Prostate gland (tissue), 2 donors: Measurements from ENCODE around the gene SMPD3.

ENCODE experiments used
- POLR2A ChIP-seq: fragments of 450-650 bp; IDR thresholded peaks from one replicate; pipeline ENCODE4 v1.6.1; 2016; ENCODE audit warnings: antibody characterized with exemption, mild to moderate bottlenecking
- TF ChIP-seq, protein P1 (sequence below), 4 experiments: fragments of 200-600 bp in 2 of 4; fragments of 450-650 bp in 2 of 4; sonication (generic) in 2 of 4; IDR thresholded peaks; 1 replicate in 3 of 4; 2 replicates in 1 of 4; pipeline ENCODE4 v1.5.1; 2016 to 2019; ENCODE audit warnings: antibody characterized with exemption in 4 of 4, mild to moderate bottlenecking in 2 of 4, moderate library complexity in 2 of 4

DNA sequence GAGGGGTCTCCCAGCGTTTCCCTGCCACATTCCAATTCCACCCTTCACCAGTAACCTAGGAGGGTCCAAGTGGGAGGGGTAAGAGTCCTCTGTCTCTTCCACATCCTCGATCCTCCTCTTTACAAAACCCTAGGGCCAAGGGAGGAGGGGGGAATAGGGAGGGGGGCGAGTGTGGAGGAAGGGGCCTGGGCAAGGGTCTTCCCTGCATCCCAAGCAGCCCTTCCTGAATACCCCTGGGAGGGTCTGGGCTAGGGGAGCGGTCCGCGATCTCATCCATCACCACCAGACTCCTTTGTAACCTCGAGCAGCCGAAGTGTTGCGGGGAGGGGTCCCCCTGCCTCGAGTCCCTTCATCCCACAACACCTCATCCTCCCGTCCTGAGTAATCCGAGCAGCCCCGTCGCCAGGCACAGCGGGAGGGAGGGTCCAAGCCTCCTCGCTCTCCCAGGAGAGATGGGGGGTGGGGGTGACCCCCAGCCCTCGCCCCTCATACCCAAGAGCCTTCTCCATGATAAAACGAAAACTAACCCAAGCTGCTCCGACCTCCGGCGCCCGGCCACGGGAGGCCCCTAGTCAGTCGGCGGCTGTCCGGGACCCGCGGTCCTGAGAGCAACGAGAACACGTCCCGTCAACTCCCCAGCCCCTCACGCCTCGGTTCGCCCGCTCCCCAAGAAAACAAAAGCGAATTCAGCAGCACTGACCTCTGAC lies 502 bp downstream of the SMPD3 start:
- TF ChIP-seq, protein P1, sequence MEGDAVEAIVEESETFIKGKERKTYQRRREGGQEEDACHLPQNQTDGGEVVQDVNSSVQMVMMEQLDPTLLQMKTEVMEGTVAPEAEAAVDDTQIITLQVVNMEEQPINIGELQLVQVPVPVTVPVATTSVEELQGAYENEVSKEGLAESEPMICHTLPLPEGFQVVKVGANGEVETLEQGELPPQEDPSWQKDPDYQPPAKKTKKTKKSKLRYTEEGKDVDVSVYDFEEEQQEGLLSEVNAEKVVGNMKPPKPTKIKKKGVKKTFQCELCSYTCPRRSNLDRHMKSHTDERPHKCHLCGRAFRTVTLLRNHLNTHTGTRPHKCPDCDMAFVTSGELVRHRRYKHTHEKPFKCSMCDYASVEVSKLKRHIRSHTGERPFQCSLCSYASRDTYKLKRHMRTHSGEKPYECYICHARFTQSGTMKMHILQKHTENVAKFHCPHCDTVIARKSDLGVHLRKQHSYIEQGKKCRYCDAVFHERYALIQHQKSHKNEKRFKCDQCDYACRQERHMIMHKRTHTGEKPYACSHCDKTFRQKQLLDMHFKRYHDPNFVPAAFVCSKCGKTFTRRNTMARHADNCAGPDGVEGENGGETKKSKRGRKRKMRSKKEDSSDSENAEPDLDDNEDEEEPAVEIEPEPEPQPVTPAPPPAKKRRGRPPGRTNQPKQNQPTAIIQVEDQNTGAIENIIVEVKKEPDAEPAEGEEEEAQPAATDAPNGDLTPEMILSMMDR (IDR thresholded peaks at IDR 0.05), result no peak
- TF ChIP-seq POLR2A, result no peak
